HCT116 (cell line): ENCODE data around the gene MRPL20.

Experiments used
- ATF3 ChIP-seq: IDR thresholded peaks from 2 replicates; pipeline ENCODE4 v1.6.1; 2012
- EZH2 ChIP-seq: fragments of 200-600 bp; sonication (generic); IDR thresholded peaks from 2 replicates; pipeline ENCODE4 v1.6.1; 2017; ENCODE audit warnings: antibody characterized with exemption, mixed run types
- EZH2phosphoT487 ChIP-seq: fragments of 200-600 bp; IDR thresholded peaks from 2 replicates; pipeline ENCODE4 v1.6.1; 2018; ENCODE audit warnings: antibody characterized with exemption, borderline replicate concordance
- JUND ChIP-seq: IDR thresholded peaks from 2 replicates; pipeline ENCODE4 v1.6.1; 2012
- MAX ChIP-seq: IDR thresholded peaks from 2 replicates; pipeline ENCODE4 v1.6.1; 2012
- POLR2A ChIP-seq: IDR thresholded peaks from 2 replicates; pipeline ENCODE4 v1.7.0; 2011; ENCODE audit warnings: borderline replicate concordance; ENCODE audit not compliant: insufficient read depth, insufficient read length; ENCODE audit errors: extremely low read depth
- POLR2AphosphoS5 ChIP-seq: IDR thresholded peaks from 2 replicates; pipeline ENCODE4 v1.6.1; 2011; ENCODE audit warnings: mild to moderate bottlenecking, low read depth, low read length, moderate library complexity
- SIN3A ChIP-seq: IDR thresholded peaks from 2 replicates; pipeline ENCODE4 v1.6.1; 2012; ENCODE audit warnings: low read depth
- TF ChIP-seq, protein P1 (sequence below), 3 experiments: fragments of 200-600 bp in 1 of 3; sonication (generic) in 1 of 3; IDR thresholded peaks in 2 of 3; conservative IDR thresholded peaks in 1 of 3; 2 replicates each; pipeline ENCODE4 v1.5.1; 2012 to 2017; ENCODE audit warnings: low read depth in 2 of 3, low read length in 2 of 3, antibody characterized with exemption in 1 of 3, borderline replicate concordance in 1 of 3, control low read depth in 1 of 3, mild to moderate bottlenecking in 1 of 3, mixed read lengths in 1 of 3, mixed run types in 1 of 3, moderate library complexity in 1 of 3; ENCODE audit not compliant: insufficient read depth in 1 of 3

- TF ChIP-seq EZH2 (no peak), POLR2AphosphoS5 (no peak), MAX (no peak), POLR2A (no peak), SIN3A (no peak), EZH2phosphoT487 (no peak), JUND (no peak), ATF3 (no peak)
- TF ChIP-seq, protein P1, sequence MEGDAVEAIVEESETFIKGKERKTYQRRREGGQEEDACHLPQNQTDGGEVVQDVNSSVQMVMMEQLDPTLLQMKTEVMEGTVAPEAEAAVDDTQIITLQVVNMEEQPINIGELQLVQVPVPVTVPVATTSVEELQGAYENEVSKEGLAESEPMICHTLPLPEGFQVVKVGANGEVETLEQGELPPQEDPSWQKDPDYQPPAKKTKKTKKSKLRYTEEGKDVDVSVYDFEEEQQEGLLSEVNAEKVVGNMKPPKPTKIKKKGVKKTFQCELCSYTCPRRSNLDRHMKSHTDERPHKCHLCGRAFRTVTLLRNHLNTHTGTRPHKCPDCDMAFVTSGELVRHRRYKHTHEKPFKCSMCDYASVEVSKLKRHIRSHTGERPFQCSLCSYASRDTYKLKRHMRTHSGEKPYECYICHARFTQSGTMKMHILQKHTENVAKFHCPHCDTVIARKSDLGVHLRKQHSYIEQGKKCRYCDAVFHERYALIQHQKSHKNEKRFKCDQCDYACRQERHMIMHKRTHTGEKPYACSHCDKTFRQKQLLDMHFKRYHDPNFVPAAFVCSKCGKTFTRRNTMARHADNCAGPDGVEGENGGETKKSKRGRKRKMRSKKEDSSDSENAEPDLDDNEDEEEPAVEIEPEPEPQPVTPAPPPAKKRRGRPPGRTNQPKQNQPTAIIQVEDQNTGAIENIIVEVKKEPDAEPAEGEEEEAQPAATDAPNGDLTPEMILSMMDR (IDR thresholded peaks at IDR 0.05 in 2 of 3, conservative IDR thresholded peaks at IDR 0.05 in 1 of 3; ENCODE audit: borderline replicate concordance in 1 of 3, insufficient read depth in 1 of 3, low read depth in 2 of 3, low read length in 2 of 3): no peak
These were observed 53.5 kb downstream of the MRPL20 start for GRCh38 chr1:1353389-1354151.
